Neutrophil (primary cell): ENCODE data around the gene OTUD1.

Source experiments
- H3K27ac ChIP-seq: fragments of 200-600 bp; sonication (generic); 2 replicates; pipeline ENCODE4 v1.5.1; 2016; ENCODE audit warnings: mild to moderate bottlenecking, moderate library complexity
- H3K27me3 ChIP-seq: fragments of 200-600 bp; sonication (generic); 2 replicates; pipeline ENCODE4 v1.6.0; 2016; ENCODE audit warnings: mild to moderate bottlenecking
- H3K36me3 ChIP-seq: fragments of 200-600 bp; sonication (generic); 2 replicates; pipeline ENCODE4 v1.5.1; 2017
- H3K4me1 ChIP-seq, 2 experiments: fragments of 200-600 bp in 1 of 2; sonication (generic) in 1 of 2; 1 replicate in 1 of 2; 2 replicates in 1 of 2; pipeline versions ENCODE4 v1.5.1 to v1.6.1; 2013 to 2016; ENCODE audit warnings: low read depth in 1 of 2, low read length in 1 of 2, mild to moderate bottlenecking in 1 of 2, moderate library complexity in 1 of 2; ENCODE audit not compliant: control insufficient read depth in 1 of 2, insufficient read depth in 1 of 2
- H3K4me3 ChIP-seq, 2 experiments: fragments of 200-600 bp in 1 of 2; sonication (generic) in 1 of 2; 1 replicate in 1 of 2; 2 replicates in 1 of 2; pipeline ENCODE4 v1.5.1; 2013 to 2016; ENCODE audit warnings: low read depth in 1 of 2, low read length in 1 of 2, mild to moderate bottlenecking in 1 of 2, moderate library complexity in 1 of 2
- H3K9me3 ChIP-seq: fragments of 200-600 bp; sonication (generic); 2 replicates; pipeline ENCODE4 v1.5.1; 2016
- TF ChIP-seq, protein P1 (sequence below): fragments of 200-600 bp; sonication (generic); IDR thresholded peaks from 2 replicates; pipeline ENCODE4 v1.5.1; 2016; ENCODE audit warnings: antibody characterized with exemption

Gene OTUD1

GRCh38 chr10:23467548-23467947 lies 28.7 kb downstream of the OTUD1 start:
- H3K27me3 ChIP-seq: peaks cover 33% of the 10 kb centered on the region
- H3K27ac ChIP-seq: no peak overlapping the region
- no peaks in the 10 kb centered on the region for H3K36me3 ChIP-seq
- H3K9me3 ChIP-seq: no peaks in the 10 kb centered on the region
- H3K4me3 ChIP-seq: no peak overlapping the region
- no peaks in the 10 kb centered on the region for H3K4me1 ChIP-seq
- TF ChIP-seq, protein P1, sequence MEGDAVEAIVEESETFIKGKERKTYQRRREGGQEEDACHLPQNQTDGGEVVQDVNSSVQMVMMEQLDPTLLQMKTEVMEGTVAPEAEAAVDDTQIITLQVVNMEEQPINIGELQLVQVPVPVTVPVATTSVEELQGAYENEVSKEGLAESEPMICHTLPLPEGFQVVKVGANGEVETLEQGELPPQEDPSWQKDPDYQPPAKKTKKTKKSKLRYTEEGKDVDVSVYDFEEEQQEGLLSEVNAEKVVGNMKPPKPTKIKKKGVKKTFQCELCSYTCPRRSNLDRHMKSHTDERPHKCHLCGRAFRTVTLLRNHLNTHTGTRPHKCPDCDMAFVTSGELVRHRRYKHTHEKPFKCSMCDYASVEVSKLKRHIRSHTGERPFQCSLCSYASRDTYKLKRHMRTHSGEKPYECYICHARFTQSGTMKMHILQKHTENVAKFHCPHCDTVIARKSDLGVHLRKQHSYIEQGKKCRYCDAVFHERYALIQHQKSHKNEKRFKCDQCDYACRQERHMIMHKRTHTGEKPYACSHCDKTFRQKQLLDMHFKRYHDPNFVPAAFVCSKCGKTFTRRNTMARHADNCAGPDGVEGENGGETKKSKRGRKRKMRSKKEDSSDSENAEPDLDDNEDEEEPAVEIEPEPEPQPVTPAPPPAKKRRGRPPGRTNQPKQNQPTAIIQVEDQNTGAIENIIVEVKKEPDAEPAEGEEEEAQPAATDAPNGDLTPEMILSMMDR: no peak

- TF ChIP-seq, protein P1: no peak
- Histone ChIP-seq H3K9me3 (no peaks in the 10 kb centered on the region), H3K36me3 (no peaks in the 10 kb centered on the region), H3K27ac (no peak overlapping the region), H3K4me1 (peaks cover under 1 to 4% of the 10 kb centered on the region in 2 experiments), H3K4me3 (no peak overlapping the region), H3K27me3 (peaks cover 33% of the 10 kb centered on the region)
These were observed 30.8 kb downstream of the OTUD1 start for GRCh38 chr10:23469596-23470237.

DNA sequence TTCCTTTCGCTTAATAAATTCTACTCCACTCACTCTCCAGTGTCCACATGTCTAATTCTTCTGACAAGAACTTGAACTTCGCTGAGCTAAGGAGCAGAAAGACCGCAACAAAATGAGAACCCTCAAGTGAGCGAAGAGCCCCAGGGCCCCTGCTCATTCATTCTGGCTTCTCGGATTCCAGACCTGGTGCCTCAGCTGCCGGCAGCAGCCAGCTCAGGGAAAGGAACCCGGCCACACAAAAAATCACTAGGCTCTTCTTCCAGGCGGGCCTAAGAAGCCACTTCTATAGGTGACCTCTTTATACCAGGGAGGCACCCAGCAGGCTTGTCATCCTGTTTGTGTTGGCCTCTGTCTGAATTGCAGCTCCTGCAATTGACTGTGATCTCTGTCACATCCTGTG lies 33.3 kb downstream of the OTUD1 start:
- Histone ChIP-seq H3K36me3 (no peaks in the 10 kb centered on the region), H3K27me3 (peaks cover 33% of the 10 kb centered on the region), H3K27ac (no peak overlapping the region), H3K4me3 (no peak overlapping the region), H3K4me1 (peaks cover 5 to 9% of the 10 kb centered on the region in 2 experiments), H3K9me3 (no peaks in the 10 kb centered on the region)
- TF ChIP-seq, protein P1: no peak

DNA sequence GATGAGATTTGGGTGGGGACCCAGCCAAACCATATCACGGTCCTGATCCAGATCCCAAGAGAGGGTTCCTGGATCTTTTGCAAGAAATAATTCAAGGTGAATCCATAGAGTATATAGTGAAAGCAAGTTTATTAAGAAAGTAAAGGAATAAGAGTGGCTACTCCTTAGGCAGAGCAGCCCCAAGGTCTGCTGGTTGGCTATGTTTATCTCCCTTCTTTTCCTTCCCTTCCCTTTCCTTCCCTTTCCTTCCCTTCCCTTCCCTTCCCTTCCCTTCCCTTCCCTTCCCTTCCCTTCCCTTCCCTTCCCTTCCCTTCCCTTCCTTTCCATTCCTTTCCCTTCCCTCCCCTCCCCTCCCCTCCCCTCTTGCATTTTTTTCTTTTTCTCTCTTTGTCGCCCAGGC lies 35.2 kb downstream of the OTUD1 start:
- no peak overlapping the region for H3K4me3 ChIP-seq
- TF ChIP-seq, protein P1: no peak
- no peaks in the 10 kb centered on the region for H3K36me3 ChIP-seq
- H3K27ac ChIP-seq: no peak overlapping the region
- peaks cover 5 to 10% of the 10 kb centered on the region in 2 experiments for H3K4me1 ChIP-seq
- no peaks in the 10 kb centered on the region for H3K9me3 ChIP-seq
- peaks cover 22% of the 10 kb centered on the region for H3K27me3 ChIP-seq

DNA sequence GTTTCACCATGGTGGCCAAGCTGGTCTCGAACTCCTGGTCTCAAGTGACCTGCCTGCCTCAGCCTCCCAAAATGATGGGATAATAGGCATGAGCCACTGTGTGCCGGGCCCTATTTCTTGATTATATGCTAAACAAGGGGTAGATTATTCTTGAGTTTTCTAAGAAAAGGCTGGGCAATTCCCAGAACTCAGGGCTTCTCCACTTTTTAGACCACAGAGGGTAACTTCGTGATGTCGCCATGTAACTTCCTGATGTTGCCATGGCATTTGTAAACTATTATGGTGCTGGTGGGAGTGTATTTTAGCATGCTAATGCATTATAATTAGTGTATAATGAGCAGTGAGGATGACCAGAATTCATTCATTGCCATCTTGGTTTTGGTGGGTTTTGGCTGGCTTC lies 35.8 kb downstream of the OTUD1 start:
- H3K36me3 ChIP-seq: no peaks in the 10 kb centered on the region
- H3K27ac ChIP-seq: no peak overlapping the region
- no peaks in the 10 kb centered on the region for H3K9me3 ChIP-seq
- H3K27me3 ChIP-seq: peaks cover 17% of the 10 kb centered on the region
- peaks cover 10 to 15% of the 10 kb centered on the region in 2 experiments for H3K4me1 ChIP-seq
- TF ChIP-seq, protein P1: no peak
- H3K4me3 ChIP-seq: no peak overlapping the region
